BE2C (cell line): ENCODE measurements around the gene ZRANB3.

Experiments
- DNase-seq: peaks from one replicate; pipeline ENCODE4 v3.0.0-alpha.2; 2020
- H3K27me3 ChIP-seq: fragments of 250-450 bp; sonication (Bioruptor Pico); 2 replicates; pipeline ENCODE4 v1.5.1; 2020; ENCODE audit warnings: mild to moderate bottlenecking
- H3K36me3 ChIP-seq: fragments of 250-450 bp; sonication (Bioruptor Pico); 2 replicates; pipeline ENCODE4 v1.5.1; 2020; ENCODE audit warnings: mild to moderate bottlenecking
- H3K4me1 ChIP-seq: fragments of 250-450 bp; sonication (Bioruptor Pico); 2 replicates; pipeline ENCODE4 v1.5.1; 2020
- H3K4me3 ChIP-seq: 2 replicates; pipeline ENCODE4 v1.5.1; 2011; ENCODE audit warnings: low read depth, low read length
- H3K9me3 ChIP-seq: fragments of 250-450 bp; sonication (Bioruptor Pico); 2 replicates; pipeline ENCODE4 v1.5.1; 2020
- CTCF ChIP-seq: IDR thresholded peaks from 2 replicates; pipeline ENCODE4 v1.5.1; 2012; ENCODE audit warnings: mild to moderate bottlenecking, low read depth, low read length

ZRANB3 gene

GRCh38 chr2:135168204-135168856, 362.7 kb downstream of the ZRANB3 start:
- Histone ChIP-seq H3K36me3 (no peaks in the 10 kb centered on the region; the same call in 1 of the 2 replicates), H3K27me3 (no peaks in the 10 kb centered on the region), H3K4me1 (no peaks in the 10 kb centered on the region), H3K4me3 (no peak overlapping the region), H3K9me3 (no peaks in the 10 kb centered on the region)
- DNase-seq: no peak
- no peak for TF ChIP-seq CTCF

- no peak for TF ChIP-seq CTCF
- DNase-seq: no peak
- no peaks in the 10 kb centered on the region for H3K9me3 ChIP-seq
- H3K4me3 ChIP-seq: no peak overlapping the region
- no peaks in the 10 kb centered on the region; the same call in 1 of the 2 replicates for H3K36me3 ChIP-seq
- H3K4me1 ChIP-seq: no peaks in the 10 kb centered on the region
- H3K27me3 ChIP-seq: no peaks in the 10 kb centered on the region
These were observed 363.7 kb downstream of the ZRANB3 start for GRCh38 chr2:135167273-135167672.

GRCh38 chr2:135164431-135164830, 366.6 kb downstream of the ZRANB3 start:
- Histone ChIP-seq H3K4me3 (no peak overlapping the region), H3K27me3 (no peaks in the 10 kb centered on the region), H3K4me1 (no peaks in the 10 kb centered on the region), H3K9me3 (no peaks in the 10 kb centered on the region), H3K36me3 (no peaks in the 10 kb centered on the region; the same call in 1 of the 2 replicates)
- TF ChIP-seq CTCF: no peak
- DNase-seq: no peak

- TF ChIP-seq CTCF: no peak
- H3K27me3 ChIP-seq: no peaks in the 10 kb centered on the region
- H3K4me3 ChIP-seq: no peak overlapping the region
- H3K4me1 ChIP-seq: no peaks in the 10 kb centered on the region
- H3K36me3 ChIP-seq: no peaks in the 10 kb centered on the region; the same call in 1 of the 2 replicates
- no peak for DNase-seq
- H3K9me3 ChIP-seq: no peaks in the 10 kb centered on the region
These were observed 367.1 kb downstream of the ZRANB3 start for GRCh38 chr2:135163901-135164300.

GRCh38 chr2:135163306-135163705, 367.7 kb downstream of the ZRANB3 start:
- TF ChIP-seq CTCF: no peak
- H3K27me3 ChIP-seq: no peaks in the 10 kb centered on the region
- H3K36me3 ChIP-seq: no peaks in the 10 kb centered on the region
- no peak for DNase-seq
- H3K4me1 ChIP-seq: no peaks in the 10 kb centered on the region
- H3K9me3 ChIP-seq: no peaks in the 10 kb centered on the region
- no peak overlapping the region for H3K4me3 ChIP-seq

GRCh38 chr2:135162786-135163185, 368.2 kb downstream of the ZRANB3 start:
- no peaks in the 10 kb centered on the region for H3K4me1 ChIP-seq
- no peak for TF ChIP-seq CTCF
- H3K27me3 ChIP-seq: no peaks in the 10 kb centered on the region
- no peak overlapping the region for H3K4me3 ChIP-seq
- DNase-seq: no peak
- H3K36me3 ChIP-seq: no peaks in the 10 kb centered on the region
- H3K9me3 ChIP-seq: no peaks in the 10 kb centered on the region
